Measurements from ENCODE around the gene CDK14. TPM values are rescaled to one million over a fixed set of nuclear protein-coding genes. Genes with fewer than 3 reads are reported as not detected.
A peak's percentile ranks its signal among the peaks of the same experiment; 100 is the strongest.

CDK14 gene
- total RNA-seq, 1 donor from 2014 or later = 52.3 TPM

DNA sequence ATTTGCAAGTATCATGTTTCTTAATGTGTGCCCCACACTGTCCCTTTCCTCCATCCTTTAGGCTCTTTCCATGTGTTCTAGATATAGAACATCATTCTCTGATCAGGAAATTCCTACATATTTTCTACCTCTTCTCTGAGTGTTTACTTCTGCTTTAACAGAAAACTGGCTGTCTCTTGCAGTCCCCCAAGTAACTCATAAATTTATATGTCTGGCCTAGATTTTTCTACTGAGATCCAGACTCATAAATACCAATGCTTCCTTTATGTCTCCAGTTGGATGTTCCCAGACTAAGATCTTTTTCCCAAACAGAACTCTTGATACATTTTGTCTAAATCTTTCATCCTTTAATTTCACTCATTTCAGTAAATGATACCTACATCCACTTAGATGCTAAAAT, 181.8 kb downstream of the CDK14 start:
- peaks cover 11% of the 10 kb centered on the region for H3K9me3 Mint-ChIP-seq
- H3K4me1 Mint-ChIP-seq = no peaks in the 10 kb centered on the region
- H3K4me3 Mint-ChIP-seq = no peak overlapping the region
- Histone ChIP-seq H3K4me3 (no peak overlapping the region), H3K27ac (peak overlapping the region; percentile 58), H3K4me1 (peaks cover 4% of the 10 kb centered on the region), H3K4me2 (no peak overlapping the region), H3F3A (ENCODE audit: low read depth) (no peaks in the 10 kb centered on the region), H2AFZ (replicated peaks) (no peak overlapping the region), H3K27me3 (no peaks in the 10 kb centered on the region), H3K9me3 (ENCODE audit: low read depth) (no peaks in the 10 kb centered on the region), H4K20me1 (ENCODE audit: low read depth) (no peaks in the 10 kb centered on the region), H3K36me3 (no peaks in the 10 kb centered on the region), H3K9ac (no peak overlapping the region), H3K79me2 (ENCODE audit: low read depth) (peaks cover 20% of the 10 kb centered on the region)
- H3K27ac Mint-ChIP-seq = no peak overlapping the region
- H3K36me3 Mint-ChIP-seq = peaks cover 12% of the 10 kb centered on the region
- no peak for DNase-seq (ENCODE audit: low spot score)
- TF ChIP-seq, protein P1, sequence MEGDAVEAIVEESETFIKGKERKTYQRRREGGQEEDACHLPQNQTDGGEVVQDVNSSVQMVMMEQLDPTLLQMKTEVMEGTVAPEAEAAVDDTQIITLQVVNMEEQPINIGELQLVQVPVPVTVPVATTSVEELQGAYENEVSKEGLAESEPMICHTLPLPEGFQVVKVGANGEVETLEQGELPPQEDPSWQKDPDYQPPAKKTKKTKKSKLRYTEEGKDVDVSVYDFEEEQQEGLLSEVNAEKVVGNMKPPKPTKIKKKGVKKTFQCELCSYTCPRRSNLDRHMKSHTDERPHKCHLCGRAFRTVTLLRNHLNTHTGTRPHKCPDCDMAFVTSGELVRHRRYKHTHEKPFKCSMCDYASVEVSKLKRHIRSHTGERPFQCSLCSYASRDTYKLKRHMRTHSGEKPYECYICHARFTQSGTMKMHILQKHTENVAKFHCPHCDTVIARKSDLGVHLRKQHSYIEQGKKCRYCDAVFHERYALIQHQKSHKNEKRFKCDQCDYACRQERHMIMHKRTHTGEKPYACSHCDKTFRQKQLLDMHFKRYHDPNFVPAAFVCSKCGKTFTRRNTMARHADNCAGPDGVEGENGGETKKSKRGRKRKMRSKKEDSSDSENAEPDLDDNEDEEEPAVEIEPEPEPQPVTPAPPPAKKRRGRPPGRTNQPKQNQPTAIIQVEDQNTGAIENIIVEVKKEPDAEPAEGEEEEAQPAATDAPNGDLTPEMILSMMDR (IDR thresholded peaks at IDR 0.05) = no peak
- TF ChIP-seq EZH2phosphoT487 (IDR thresholded peaks at IDR 0.05) (no peak), EZH2 (IDR thresholded peaks at IDR 0.05) (no peak)
- no peaks in the 10 kb centered on the region for H3K27me3 Mint-ChIP-seq (ENCODE audit: insufficient read depth, low read depth)

DNA sequence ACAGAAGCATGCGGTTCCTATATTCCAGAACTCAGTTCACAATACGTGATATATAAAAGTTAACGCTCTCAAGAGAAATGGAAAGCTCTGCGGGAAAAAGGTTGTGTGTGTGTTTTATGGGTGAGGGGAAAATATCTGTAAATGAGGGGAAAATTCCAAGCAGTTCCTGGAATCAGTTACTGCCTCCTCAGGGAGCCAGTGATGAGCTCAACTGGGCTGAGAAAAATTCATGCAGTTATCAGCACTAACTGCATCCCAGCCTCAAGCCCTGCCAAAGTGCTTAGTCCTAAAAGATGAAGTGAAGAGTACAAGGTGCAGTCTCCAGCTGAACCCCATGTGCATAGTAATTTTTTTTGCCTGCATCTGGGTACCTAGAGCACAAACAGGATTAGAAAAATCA, 191.9 kb downstream of the CDK14 start:
- H3K9me3 Mint-ChIP-seq = peaks cover 14% of the 10 kb centered on the region
- Histone ChIP-seq H3K9me3 (ENCODE audit: low read depth) (no peaks in the 10 kb centered on the region), H4K20me1 (ENCODE audit: low read depth) (no peaks in the 10 kb centered on the region), H3K79me2 (ENCODE audit: low read depth) (peaks cover under 1% of the 10 kb centered on the region), H2AFZ (replicated peaks) (no peak overlapping the region), H3K4me2 (no peak overlapping the region), H3K9ac (no peak overlapping the region), H3K4me1 (no peaks in the 10 kb centered on the region), H3F3A (ENCODE audit: low read depth) (no peaks in the 10 kb centered on the region), H3K27ac (peak overlapping the region; percentile 26), H3K4me3 (no peak overlapping the region), H3K27me3 (no peaks in the 10 kb centered on the region), H3K36me3 (peaks cover 2% of the 10 kb centered on the region)
- H3K4me3 Mint-ChIP-seq = no peak overlapping the region
- H3K27me3 Mint-ChIP-seq (ENCODE audit: insufficient read depth, low read depth) = no peaks in the 10 kb centered on the region
- H3K27ac Mint-ChIP-seq = peak overlapping the region; percentile 38
- H3K4me1 Mint-ChIP-seq = peaks cover 5% of the 10 kb centered on the region
- peaks cover 25% of the 10 kb centered on the region for H3K36me3 Mint-ChIP-seq
- peak; percentile 3 for DNase-seq (ENCODE audit: low spot score)
- TF ChIP-seq EZH2phosphoT487 (IDR thresholded peaks at IDR 0.05) (no peak), EZH2 (IDR thresholded peaks at IDR 0.05) (no peak)
- TF ChIP-seq, protein P1 (IDR thresholded peaks at IDR 0.05) = no peak

DNA sequence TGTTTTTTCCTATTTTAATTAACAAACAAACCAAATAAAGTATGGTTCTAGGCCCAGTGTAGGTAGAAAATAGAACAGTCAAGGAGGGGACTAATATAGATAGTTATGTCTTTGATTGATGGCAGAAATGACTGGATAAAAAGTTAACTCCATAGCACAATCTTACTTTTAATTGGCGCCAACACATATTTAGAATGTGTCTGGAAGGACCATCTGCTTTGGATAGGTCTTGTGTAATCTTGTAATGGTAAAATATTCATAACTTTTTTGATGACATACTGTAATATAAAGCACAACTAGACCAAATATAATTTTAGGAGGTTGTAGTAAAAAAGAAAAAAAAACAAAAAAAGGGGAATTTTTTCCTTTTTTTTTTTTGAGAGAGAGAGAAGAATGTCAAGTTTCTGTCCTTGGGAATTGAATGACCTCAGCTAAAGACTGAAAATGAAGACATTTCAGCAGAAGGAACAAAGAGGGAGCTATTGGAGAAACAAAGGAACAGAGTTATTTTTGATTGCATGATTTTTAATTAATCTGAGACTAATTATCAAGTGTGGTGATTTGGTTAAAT, 193.7 kb downstream of the CDK14 start:
- Histone ChIP-seq H3K9me3 (ENCODE audit: low read depth) (no peaks in the 10 kb centered on the region), H3K4me2 (no peak overlapping the region), H3K4me3 (no peak overlapping the region), H2AFZ (replicated peaks) (no peak overlapping the region), H3K9ac (no peak overlapping the region), H3K27me3 (no peaks in the 10 kb centered on the region), H4K20me1 (ENCODE audit: low read depth) (no peaks in the 10 kb centered on the region), H3K79me2 (ENCODE audit: low read depth) (no peaks in the 10 kb centered on the region), H3K4me1 (no peaks in the 10 kb centered on the region), H3F3A (ENCODE audit: low read depth) (no peaks in the 10 kb centered on the region), H3K36me3 (peaks cover 6% of the 10 kb centered on the region), H3K27ac (no peak overlapping the region)
- Mint-ChIP-seq H3K27me3 (ENCODE audit: insufficient read depth, low read depth) (no peaks in the 10 kb centered on the region), H3K9me3 (peaks cover 21% of the 10 kb centered on the region), H3K36me3 (peaks cover 29% of the 10 kb centered on the region), H3K4me3 (no peak overlapping the region), H3K4me1 (peaks cover 5% of the 10 kb centered on the region), H3K27ac (no peak overlapping the region)
- no peak for DNase-seq (ENCODE audit: low spot score)
- TF ChIP-seq EZH2phosphoT487 (IDR thresholded peaks at IDR 0.05) = no peak
- TF ChIP-seq EZH2 (IDR thresholded peaks at IDR 0.05) = no peak
- TF ChIP-seq, protein P1 (IDR thresholded peaks at IDR 0.05) = no peak
